Erythroblast (primary cell): ENCODE results near the gene DOK7.

Source experiments
- DNase-seq, 2 experiments: peaks; one replicate each; lab custom pipeline; 2025; lab: John Stamatoyannopoulos, UW
- GATA1 ChIP-seq: IDR thresholded peaks from 2 replicates; pipeline ENCODE4 v1.6.1; 2011; ENCODE audit warnings: low read depth, mild to moderate bottlenecking, control low read depth, low read length, moderate library complexity
- POLR2A ChIP-seq: IDR thresholded peaks from 2 replicates; pipeline ENCODE4 v1.6.1; 2011; ENCODE audit warnings: mild to moderate bottlenecking, low read length

DOK7 gene

DNA sequence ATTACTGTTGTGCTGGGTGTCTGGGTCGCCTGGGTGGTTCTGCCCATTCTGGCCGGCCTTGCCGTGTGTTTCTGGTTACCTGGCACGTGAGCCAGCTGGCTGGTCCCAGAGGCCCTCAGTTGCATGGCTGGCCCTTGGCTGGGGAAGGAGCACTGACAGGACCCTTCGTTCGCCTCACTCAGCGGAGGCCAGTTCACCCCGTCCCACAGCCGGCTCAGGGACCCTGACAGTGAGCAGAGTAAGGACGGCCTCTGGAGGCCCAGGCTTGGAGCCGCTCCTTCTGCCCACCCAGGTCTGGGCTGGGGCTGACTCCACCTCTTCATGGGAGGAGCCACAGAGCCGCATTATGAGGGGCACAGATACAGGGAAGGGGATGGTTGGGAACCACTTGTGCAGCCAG is 41.6 kb upstream of the DOK7 start:
- TF ChIP-seq GATA1 (no peak), POLR2A (no peak)
- no peak for DNase-seq

DNA sequence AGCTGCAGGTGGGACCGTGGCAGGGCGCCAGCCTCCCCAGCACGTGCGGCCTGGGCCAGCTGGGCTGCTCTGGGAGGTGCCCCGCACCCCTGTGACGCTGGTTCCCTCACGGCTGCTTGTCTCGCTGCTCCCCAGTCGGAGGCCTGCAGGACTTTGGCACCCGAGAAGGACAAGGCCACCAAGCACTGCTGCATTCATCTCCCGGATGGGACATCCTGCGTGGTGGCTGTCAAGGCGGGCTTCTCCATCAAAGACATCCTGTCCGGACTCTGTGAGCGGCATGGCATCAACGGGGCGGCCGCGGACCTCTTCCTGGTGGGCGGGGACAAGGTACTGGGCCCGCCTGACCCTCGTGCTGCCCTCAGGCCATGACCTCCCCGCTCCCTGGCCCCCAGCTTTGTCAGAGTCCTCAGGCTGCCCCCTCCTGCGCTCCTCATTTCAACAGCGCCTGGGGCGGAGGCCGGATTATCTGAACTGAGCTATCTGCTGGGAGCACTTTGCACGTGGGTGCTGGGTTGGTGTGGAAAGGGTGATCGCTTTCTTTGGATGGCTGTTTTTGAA is 40.8 kb upstream of the DOK7 start:
- TF ChIP-seq POLR2A: no peak
- no peak for TF ChIP-seq GATA1
- no peak for DNase-seq

DNA sequence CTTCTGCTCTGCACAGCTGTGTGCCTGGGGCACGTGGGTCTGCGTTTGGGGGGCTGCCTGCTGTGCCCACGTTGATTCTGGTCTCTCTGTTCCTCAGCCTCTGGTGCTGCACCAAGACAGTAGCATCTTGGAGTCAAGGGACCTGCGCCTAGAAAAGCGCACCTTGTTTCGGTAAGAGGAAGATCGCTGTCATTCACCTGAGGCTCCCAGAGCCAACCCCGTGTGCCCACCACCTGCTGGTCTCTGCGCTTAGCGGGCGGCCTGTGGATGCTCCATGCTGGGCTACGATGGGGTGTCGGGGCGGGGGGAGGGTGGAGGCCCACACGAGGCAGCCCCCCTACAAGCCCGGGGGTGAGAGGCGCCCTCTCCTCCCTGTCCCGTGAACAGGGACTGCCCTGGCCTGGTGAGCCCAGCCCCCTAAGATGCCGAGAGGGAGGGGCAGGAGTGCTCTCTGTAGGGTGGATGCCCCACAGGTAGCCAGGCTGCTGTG is 40.3 kb upstream of the DOK7 start:
- TF ChIP-seq POLR2A: no peak
- TF ChIP-seq GATA1: no peak
- no peak for DNase-seq

DNA sequence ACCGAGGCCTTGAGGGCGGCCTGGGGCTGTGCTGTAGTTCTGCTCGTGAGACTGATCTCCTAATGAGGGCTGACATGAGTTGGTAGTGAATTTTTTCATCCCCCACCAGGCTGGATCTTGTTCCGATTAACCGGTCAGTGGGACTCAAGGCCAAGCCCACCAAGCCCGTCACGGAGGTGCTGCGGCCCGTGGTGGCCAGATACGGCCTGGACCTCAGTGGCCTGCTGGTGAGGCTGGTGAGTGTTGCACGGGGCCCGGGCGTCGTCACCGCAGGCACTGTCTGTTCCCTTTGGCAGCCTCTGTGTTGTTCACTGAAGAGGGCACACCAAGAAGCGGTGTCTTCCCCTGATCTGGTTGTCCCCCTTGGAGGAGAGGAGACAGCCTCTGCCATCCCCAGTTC is 39.7 kb upstream of the DOK7 start:
- TF ChIP-seq GATA1: no peak
- DNase-seq: no peak

DNA sequence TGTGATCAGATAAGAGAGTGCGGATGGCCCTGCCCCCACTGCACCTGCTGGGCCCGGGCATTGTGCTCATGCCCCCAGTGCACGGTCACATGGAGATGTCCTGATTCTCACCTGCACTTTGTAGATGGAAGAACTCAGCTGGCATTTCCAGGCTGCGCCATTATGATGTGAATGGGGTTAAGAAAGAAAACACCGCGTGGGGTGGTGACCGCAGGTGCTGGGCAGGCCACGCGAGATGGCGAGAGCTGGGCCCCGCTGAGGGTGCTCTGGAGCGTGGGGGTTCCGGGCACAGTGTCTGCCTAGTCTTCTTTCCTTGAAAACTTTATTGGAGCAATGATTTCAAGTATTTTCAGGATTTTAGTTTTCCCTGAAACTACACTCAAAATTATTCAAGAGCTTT is 39.2 kb upstream of the DOK7 start:
- DNase-seq: no peak
- no peak for TF ChIP-seq GATA1
- no peak for TF ChIP-seq POLR2A

DNA sequence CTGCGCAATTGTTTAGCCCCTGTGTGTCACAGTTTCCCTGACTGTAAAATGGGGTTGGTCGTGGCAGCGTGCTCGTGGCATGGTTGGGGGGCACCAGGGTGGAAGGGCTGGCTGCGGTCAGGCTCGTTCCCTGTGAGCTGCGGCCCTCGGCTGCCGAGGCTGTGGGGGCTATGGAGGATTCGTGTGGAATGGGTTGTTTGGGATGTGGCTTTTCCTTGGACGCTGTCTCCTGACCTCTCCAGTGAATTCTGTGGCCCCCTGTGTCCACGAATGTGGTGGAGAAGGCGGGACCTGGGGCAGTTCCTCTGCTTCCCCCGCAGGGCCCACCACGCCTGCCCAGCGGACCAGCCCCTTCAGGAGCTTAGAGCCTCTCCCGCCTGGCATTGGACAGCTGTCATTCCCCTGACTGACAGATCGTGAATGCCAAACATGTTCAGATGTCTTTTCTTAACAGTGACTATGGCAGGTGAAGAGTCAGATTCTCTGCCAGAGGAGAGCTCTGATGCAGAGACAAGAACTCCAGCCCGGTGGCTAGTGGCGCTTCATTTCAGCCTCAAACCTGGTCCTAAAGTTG is 38.5 kb upstream of the DOK7 start:
- no peak for DNase-seq
- no peak for TF ChIP-seq POLR2A
- TF ChIP-seq GATA1: no peak

DNA sequence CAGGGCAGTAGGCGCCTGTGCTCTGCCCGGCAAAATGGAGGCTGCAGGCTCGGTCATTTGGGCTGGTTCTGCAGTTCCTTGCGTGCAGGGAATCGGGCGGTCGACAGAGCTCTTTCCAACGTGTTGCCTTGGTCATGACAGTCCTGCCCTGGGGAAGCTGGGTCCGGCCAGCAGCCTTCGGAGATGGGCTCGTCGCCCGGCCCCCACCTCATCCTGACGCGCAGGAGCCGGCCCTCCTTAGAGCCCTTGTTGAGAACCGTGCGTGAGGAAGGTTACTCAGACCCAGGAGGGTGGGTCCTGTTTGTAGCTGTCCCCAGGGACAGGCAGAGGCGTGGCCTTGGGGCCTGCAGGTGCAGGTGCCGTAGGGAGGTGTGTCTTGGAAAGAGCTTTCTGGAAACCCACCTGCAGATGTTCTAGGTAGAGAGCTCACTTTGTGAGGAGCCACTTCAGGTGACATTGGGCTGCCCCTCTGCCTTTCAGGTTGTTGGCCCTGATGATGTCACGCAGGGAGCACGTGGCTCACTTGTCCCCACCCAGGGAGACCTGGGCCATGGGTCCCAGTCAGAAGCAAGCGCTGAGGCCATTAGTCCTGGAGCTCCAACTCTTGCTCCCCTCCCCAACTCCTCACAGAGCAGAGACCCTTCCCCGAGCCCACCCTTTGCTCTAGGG is 36.5 kb upstream of the DOK7 start:
- TF ChIP-seq POLR2A: no peak
- no peak for TF ChIP-seq GATA1
- no peak for DNase-seq

DNA sequence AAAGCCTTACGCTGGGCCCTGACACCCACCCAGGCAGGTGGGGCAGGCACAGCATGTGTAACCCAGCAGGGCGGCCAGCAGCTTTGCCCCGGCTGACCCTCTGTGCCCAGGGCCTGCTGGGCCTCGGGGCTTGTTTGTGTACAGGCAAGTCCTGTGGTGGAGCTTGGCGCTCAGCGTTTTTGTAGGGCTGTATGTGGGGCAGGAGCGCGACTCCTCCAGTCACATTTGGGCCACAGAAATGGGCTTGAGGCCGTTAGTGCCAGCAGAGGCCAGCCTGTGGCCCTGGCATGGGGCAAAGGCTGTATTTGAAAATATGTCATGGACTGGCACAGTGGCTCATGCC is 36.0 kb upstream of the DOK7 start:
- TF ChIP-seq POLR2A: no peak
- TF ChIP-seq GATA1: no peak
- DNase-seq: no peak

DNA sequence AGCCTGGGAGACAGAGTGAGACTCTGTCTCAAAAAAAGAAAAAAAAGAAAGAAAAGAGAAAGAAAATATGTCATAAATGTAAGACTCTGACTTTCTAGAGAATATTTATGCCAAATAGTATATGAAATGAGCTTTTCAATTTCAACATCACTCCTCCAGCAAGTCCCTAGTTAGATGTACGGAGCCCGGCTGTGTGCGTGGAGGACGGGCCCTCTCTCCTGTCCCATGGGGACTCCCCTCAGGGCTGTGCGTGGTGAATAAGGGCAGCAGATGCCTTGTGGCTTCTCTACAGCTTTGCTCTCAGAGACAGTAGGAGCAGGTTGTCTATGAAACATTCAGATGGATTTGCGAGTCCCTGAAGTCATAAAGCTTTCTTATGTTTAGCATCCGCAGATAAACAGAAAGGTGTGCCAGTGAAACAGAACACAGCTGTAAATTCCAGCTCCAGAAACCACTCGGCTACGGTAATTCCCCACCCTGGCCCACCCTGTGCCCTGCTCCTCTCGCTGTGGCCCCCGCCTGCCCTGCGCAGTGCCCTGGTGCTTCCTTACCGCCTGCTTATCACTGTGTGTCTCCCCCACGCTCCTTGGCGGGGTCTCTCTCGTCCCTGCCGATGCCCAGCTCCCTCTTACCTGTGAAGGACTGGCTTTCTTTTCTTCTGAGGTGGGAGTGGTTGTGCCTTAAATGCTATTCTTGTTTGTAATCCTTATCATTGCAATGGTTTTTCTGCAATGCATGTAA is 35.2 kb upstream of the DOK7 start:
- no peak for DNase-seq
- TF ChIP-seq GATA1 (no peak), POLR2A (no peak)

DNA sequence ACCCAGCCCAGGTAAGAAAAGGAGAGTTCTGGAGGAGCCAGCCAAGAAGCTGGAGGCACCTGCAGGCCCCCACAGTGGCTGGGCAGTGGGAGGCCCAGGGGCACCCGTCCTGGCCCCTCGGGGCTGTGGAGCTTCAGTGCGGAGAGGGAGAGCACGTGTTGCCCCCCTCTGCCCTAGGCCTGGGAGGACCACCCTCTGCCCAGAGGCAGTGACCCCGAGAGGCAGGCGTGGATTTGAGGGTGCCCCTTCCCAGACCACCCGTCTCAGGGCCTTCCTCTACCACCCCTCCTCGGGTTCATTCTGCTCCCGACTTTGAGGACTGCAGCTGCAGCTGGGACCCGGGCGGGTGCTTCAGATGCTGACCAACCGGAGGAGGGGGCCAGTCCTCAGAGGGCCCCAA is 33.5 kb upstream of the DOK7 start:
- TF ChIP-seq GATA1: no peak
- no peak for TF ChIP-seq POLR2A
- DNase-seq: no peak

DNA sequence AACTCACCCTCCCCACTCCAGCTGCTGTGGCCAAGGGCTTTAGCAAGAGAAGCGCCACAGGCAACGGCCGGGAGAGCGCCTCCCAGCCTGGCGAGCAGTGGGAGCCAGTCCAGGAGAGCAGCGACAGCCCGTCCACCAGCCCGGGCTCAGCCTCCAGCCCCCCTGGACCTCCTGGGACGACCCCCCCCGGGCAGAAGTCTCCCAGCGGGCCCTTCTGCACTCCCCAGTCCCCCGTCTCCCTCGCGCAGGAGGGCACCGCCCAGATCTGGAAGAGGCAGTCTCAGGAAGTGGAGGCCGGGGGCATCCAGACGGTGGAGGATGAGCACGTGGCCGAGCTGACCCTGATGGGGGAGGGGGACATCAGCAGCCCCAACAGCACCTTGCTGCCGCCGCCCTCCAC is 32.6 kb upstream of the DOK7 start:
- DNase-seq: no peak
- no peak for TF ChIP-seq POLR2A
- no peak for TF ChIP-seq GATA1

DNA sequence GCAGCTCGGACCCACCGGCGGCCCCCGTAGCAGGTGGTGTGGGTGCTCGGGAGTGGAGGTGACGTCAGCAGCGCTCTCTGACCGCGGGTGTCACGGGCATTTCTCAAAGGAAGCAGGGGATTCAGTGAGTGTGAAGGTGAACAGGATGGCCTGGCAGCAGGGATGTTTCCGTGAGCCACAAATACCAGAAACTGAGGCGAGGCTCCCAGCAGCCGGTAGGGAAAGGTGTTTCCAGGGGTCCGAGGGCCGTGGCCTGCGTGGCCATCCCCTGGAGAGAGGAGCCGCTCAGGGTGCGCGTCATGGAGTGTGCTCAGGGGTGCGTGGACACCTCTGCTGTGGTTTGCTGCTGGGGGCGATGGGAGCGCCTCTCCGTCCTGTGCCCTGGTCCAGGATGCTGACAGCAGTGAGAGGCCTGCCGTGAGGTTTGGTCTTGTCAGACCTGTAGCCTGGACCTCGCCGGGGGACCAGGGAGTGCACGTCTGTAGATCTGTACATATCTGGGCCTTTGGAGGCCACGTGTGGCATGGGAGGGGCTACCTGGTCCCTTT is 31.6 kb upstream of the DOK7 start:
- DNase-seq: no peak

DNA sequence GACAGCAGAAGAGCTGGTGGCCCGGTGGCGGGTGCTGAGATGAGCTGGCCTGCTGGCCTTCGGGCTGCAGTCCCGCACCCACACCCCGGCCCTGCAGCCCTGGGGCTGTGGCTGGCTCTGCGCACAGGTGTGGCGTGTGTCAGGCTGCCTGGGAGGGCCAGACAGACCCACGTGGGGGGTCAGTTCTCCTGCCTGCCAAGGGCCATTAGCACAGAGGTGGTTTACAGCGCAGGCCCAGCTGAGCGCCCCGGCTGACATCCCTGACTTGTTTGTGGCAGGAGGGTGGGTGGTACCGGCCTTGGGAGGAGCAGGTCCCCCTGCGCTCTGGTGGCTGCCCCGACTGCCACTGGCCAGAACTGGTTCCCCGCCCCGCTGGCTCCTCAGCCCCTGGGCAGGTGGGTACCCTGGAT is 30.7 kb upstream of the DOK7 start:
- TF ChIP-seq GATA1 (no peak), POLR2A (no peak)

More for the DNA sequence above, 31.6 kb upstream of the DOK7 start:
- no peak for TF ChIP-seq POLR2A
- TF ChIP-seq GATA1: no peak

DNA sequence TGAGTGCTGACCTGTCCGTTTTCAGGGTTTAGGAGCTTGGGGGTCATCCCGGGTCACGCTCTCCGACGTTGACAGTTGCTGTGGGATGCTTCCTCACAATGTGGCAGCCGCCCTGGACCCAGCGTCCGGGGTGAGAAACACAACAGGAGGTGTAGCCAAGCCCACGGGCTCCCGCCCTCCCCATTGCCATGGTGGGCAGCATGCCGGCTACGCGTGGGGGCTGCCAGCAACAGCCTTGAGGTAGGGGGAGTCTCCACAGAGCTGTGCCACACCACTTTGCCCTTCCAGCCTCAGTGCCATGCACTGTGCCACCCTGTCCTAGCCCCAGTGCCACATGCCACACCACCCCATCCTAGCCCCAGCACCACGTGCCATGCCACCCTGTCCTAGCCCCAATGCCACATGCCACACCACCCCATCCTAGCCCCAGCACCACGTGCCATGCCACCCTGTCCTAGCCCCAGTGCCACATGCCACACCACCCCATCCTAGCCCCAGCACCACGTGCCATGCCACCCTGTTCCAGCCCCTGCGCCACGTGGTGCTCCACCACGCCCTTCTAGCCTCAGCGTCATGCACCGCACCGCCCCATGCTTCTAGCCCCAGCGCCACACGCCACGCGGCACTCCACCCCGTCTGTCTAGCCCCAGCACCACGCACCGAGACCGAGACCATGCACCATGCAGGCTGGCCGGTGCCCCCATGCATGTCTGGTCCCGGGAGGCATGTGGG is 29.8 kb upstream of the DOK7 start:
- DNase-seq: no peak
- TF ChIP-seq GATA1: no peak
- TF ChIP-seq POLR2A: no peak

More for the DNA sequence above, 30.7 kb upstream of the DOK7 start:
- no peak for DNase-seq
